Right hindlimb (tissue), 1 donor: ENCODE data around the gene MCF2L.

Experiments
- DNase-seq: peaks from one replicate; pipeline ENCODE4 v3.0.0-alpha.2; 2018

MCF2L gene

DNA sequence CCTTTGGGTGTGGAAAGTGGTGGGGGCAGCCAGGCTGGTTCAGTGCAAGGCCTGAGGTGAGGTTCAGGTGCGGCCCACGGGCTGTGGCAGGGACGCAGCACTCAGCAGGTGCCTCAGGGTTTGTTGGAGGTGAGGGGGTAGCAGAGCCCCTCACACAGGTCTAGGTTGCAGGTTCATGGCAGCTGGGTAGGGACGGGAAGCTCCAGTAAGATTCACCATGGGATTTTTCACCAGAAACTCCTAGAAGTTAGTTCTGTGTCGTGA is 14.0 kb downstream of the MCF2L start:
- DNase-seq: no peak

DNA sequence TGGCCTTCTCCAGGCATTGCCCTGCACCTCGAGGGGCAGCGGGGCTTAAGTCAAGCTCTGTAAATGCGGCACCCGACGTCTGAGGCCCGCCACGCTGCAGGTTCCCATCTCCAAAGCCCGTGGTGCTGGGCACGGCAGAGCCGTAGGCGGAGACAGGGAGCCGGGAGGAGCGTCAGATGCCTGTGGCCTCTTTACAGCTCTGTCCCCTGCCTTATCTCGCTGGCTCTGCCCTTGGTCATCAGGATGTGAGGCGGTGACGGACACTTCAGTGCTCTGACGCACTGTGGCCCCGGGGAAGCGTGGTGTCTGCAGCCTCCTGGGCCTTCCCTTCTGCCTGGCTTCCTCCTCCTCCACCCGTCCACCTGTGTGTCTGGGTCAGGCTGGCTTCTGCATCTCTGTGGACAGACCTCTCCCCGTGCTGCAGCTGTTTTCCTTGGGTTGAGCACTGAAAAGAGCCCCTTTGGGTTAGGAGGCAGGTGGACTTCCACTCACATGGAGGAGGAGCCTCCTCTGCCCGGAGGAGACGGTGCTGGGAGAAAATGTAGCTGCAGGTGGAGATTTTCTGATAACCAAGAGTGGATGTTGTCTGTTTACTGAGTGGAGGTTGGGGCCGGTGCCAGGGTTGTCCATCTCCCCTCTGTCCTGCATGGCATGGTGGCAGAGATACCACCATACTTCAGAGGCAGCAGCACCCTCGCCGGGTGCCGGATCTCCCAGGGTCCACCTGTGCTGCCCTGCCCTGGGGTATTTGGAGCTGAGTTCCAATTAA is 14.6 kb downstream of the MCF2L start:
- no peak for DNase-seq

DNA sequence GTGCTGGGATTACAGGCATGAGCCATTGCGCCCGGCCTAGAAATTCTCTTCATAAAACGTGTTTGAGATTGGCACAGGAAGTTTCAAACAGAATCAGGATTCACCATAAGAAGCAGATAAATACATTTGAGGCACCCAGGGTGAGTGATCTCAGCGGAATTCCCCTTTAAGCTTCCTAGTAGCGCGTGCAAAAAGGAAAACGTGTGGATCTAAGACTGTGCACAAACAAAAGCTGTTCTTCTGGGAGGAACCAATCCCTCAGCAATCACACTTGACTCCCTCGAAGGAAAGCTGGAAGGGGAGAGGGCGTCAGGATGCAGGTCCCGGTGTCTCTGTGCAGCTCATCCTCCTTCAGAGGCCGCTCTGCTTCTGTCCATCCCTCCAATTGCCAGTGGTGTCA is 15.5 kb downstream of the MCF2L start:
- DNase-seq: no peak

DNA sequence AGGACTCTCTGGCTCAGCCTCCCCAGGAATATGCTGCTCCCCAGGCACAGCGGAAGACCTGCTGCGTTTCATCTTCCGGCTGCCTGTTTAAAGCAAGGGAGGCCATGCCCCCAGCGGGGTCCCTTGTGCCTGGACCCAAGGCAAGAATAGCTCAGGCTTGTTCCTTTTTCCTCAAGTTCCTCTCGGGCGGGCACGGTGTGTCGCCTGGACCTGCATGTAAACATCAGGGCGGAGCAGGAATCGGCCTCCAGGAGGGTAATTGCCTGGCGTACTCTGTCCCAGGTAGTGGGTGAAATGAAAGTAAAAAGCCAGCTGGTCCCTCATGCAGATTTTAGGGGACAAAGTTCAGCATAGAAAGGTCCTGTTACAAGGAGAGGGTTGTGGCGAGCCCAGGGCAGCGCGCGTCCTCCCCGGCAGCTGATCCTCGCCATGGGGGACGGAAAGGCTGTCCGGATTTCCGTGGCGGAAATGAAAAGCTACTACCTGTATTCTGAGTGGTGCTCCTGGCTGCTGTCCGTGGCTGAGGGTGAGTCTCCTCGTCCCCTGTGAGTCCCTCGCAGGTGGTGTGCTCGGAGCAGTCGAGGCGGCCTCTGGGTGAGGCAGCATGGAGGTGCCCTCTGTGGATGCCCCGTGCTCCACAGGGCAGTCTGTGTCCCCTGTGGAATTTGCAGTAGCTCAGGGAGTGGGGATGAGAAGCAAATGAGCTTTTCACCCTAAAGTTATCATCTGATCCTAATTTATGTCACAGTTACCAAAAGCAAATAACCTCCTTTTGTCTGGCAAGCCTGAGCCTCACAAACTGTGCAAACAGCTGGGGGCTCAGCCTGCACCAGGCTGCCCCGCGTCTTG is 16.2 kb downstream of the MCF2L start:
- no peak for DNase-seq

DNA sequence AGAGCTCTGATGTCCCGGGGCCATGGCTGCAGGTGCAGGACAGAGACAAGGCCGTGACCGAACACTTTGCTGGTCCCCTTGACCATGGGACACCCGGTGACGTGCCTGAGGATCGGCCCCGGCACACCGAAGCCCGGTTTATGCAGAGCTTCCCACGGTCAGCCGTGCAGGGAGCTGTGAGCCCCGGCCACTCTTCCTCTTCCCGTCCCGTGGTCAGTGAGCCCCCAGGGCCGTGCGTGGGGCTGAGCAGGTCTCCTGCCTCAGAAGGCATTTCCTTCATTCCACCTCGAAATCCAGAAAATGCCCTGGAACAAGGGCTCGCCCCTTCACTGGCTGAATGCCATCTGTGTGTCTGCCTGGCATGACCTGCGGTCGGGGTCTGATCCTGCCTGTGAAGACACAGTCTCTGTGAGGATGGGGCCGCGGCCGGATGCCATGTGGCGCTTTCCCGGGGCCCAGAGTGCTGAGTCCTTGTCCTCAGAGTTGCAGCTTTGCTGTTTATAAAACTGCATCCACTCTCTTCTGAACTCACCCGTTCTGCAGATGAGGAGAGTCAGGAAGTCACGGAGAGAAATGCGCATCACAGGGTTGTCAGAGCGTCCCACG is 16.9 kb downstream of the MCF2L start:
- DNase-seq: no peak

DNA sequence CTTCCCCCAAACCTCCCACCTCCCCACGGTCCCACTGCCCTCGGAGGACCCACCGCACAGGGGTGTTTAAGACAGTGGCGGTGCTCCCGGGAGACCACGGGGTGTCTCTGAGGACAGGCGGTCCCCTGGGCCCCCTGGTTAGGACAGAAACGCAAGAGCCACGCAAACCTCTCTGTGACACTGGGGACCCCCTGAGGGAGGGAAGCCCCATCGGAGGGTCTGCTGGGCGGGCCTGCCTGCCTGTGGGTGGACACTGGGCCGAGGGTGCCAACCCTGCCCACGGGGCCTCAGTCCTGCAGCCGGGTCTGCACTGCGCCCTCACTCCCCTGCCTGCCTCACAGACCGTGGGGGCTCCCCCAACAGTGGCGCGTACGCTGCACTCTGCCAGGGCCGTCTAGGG is 17.5 kb downstream of the MCF2L start:
- DNase-seq: no peak

DNA sequence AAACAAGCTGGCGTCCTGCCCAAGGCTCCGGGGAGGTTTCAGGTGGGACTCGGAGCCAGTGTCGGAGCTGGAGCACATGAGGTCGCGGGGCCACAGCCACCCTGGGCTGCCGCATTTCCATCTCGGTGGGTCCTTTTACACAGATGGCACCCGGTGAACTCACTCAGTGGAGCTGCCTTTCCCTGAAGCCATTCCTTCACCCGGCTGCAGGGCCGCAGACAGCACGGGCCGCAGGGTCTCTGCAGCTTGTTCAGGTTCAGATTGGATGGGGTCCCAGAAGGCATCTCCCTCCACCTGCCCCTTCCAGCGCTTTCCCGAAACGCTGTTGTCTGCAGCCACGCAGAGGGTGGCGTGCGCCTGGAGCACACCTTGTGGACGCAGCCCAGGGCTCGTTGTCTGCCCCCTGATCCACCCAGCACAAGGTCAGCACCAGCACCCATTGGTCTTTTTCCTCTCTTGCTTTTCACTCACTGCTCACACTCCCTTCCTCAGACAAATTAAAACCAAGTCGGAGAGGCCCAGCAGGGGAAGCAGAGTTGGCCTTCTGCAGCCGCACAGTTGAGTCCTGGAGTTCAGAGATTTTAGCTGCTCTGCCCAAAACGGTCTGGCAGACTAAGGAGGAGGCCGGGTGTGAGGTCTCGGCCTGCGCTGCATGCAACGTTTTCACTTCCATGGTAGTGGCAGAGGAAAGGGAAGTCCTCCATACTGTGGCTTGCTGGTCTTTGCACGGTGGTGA is 18.1 kb downstream of the MCF2L start:
- DNase-seq: peak; percentile 80

DNA sequence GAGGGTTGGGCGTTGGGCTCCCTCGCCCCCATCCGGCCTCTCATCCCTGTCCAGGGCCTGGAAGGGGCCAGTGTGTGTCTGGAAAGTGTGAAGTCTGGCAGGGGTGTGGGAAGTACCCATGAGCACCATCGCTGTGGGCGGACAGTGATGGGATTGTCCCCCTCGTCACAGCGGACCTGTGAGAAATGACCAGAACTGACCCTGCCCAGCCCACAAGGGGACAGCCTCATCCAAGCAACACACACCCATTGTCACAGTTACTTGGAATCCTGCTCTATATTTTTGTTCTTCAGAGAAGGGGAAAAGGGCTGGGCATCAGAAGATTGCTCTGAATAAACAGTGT is 18.6 kb downstream of the MCF2L start:
- DNase-seq: no peak

DNA sequence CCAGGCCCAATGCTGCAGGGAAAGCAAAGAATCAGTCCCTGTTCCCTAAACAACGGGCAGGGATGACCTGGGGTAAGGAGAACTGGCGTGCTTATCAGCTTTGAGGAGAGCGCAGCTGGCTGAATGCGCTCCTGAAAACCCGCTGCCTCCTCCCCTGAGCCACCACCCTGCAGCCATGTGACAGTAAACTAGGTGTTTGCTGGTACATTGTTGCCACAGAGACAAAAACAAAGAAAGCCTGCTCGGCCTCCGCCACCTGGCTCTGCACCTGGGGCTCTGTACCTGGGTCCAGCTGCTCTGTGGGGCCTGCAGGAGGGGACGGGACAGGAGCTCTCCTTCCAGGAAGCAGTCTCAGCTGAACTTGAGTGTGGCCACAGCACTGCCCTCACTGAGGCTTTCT is 21.8 kb downstream of the MCF2L start:
- no peak for DNase-seq

DNA sequence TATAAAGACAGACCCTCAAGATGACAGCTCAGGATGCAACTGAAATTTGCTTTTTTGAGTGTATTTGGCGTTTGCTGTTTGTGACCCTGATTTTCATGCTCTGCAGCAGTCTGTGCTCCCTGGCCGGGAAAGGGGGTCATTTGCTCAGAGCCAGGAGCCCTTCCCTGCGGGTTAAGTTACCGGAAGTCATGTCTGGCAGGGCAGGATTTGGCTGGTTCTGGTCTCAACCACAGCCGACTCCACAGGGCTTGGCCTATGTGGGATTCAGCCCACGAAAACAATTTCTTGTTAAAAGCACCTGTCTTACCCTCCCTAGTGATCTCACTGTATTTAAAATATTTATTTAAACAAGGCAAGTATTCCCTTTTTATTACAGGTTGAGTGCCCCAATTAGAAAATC is 22.6 kb downstream of the MCF2L start:
- no peak for DNase-seq

DNA sequence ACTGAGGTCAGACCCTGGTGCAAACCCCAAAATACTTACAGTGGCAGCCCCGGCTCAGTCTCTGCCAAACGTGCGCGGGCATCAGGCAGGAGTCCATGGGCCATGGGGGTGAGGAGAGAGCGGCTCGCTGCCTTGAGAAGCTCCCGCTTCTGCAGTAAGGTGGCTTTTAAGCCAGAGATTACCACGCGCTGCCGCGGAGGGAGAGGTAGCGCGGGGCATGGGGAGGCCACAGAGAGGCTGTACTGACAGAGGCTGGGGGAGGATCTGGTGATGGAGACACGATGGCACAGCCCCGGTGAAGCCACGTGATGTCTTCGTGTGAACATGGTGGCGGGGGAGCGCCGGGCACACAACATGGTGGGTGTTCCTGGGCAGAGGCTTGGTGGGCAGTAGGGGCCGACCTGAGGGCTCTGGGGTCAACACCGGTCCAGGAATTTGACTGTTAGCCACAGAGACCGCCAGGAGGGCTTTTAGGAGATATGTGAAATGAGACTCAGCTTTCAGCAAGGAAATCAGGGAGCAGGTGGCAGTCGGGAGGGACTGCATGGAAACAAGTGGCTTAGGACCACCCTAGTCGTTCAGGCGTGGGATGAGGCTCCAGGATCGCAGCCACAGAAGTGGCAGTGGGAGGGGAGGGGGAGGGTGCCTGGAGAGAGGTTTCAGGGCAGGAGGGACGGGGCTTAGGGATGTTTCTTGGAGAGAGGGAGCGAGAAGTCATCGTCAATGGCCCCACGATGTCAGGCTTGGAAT is 24.1 kb downstream of the MCF2L start:
- DNase-seq: no peak

DNA sequence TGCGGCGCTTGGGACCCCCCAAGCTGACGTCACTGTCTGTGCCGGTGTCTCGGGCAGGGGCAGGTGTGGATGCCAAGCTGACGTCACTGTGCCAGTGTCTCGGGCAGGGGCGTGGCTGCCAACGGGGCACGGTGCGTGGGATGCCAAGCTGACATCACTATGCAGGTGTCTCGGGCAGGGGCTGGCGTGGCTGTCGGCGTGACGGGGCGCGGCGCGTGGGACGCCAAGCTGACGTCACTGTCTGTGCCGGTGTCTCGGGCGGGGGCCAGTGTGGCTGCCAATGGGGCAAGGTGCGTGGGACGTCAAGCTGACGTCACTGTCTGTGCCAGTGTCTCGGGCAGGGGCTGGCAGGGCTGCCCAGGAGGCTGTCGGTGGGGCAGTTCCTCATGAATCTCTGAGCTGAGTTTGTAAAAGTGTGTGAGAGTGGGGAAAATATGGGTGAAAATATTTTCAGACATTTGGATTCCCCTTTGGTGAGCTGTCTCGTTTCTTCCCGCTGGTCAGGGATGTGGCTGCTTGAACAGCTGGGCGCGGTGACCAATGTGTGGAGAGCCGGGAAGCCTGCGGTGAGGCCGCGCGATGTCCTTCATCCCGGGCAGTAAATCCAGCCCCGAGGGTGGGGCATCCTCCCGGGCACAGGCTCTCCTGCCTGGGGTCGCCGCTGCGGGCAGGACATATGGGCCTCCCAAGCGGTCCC is 25.2 kb downstream of the MCF2L start:
- no peak for DNase-seq

DNA sequence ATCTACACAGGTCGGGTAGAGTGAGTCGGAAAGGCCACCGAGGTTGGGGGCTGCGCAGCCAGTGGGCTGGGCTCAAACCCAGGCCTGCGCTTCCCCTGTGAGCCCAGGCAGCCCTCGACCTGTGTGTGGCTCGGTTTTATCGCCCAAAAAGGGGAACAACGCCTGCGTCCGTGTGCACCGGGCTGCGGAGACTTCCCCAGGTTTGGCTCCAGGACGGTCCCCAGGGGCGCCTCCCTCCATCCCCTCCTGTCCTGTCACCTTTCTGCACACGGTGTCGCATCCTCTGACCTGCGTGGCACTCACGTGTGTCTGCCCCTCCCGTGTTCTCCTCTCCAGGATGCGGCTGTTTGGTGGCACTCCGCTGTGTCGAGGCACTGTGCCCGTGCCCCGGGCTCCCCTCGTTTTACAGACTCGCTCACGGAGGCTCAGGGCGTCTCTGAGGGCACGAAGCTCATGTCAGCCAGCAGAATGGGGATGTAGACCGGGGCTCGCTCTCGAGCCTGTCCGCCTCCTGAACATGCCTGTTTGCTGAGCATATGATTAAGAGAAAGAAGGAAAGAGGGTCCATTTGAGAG is 25.9 kb downstream of the MCF2L start:
- DNase-seq: no peak

DNA sequence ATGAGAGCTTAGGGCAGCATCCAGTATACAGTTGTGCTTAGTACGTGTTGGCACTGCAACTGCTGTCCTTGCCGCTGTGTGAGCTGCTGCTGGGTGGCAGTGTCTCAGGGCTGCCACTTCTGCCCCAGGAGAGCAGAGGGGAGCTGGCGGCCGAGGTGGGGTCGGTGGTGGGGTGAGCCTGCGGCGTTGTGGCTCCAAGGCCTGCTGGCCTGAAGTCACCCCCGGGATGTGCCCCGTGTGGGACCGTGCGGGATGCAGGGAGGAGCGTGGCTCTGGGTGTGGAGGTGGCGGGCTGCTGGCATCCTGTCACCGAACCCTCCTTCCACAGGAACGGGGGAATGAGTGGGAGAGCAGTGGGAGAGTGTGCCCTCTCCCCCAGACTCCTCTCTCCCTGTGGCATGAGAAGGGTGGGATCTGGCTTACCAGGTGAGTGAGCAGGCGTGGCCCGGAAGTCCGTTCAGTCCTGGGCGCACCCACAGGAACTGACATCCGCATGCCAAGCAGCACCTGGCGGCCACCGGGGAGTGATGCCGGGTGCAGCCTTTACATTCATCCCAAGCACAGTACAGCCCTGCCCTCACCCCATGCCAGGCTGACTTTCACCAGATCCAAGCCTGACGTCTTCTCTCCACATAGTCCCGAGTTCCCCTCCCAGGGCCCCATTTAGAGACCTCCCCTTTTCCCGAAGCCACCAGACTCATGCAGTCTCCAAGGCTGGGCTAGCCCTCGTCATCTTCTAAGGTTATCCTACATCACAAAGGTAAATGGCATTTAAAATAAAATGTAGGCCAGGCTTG is 26.6 kb downstream of the MCF2L start:
- no peak for DNase-seq

DNA sequence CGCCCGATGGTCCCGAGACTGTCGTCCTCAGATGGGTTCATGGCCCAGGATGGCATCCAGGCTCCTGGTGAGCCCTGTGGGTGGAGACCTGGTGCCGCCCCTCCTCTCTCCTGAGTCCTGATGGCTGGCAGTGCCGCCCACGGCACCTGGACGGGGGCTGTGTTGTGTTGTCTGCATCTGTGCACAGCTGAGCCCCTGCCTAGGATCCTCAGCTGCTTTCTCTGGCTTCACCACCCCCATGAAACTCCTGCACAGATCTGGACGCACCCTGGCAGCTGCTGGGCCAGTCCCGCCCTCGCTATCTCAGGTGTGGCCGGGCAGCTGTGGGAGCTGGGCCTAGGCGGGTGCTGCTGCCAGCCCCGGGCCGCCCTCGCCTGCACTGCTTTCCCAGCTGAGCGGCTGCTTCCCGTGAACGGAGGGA is 27.7 kb downstream of the MCF2L start:
- DNase-seq: no peak

DNA sequence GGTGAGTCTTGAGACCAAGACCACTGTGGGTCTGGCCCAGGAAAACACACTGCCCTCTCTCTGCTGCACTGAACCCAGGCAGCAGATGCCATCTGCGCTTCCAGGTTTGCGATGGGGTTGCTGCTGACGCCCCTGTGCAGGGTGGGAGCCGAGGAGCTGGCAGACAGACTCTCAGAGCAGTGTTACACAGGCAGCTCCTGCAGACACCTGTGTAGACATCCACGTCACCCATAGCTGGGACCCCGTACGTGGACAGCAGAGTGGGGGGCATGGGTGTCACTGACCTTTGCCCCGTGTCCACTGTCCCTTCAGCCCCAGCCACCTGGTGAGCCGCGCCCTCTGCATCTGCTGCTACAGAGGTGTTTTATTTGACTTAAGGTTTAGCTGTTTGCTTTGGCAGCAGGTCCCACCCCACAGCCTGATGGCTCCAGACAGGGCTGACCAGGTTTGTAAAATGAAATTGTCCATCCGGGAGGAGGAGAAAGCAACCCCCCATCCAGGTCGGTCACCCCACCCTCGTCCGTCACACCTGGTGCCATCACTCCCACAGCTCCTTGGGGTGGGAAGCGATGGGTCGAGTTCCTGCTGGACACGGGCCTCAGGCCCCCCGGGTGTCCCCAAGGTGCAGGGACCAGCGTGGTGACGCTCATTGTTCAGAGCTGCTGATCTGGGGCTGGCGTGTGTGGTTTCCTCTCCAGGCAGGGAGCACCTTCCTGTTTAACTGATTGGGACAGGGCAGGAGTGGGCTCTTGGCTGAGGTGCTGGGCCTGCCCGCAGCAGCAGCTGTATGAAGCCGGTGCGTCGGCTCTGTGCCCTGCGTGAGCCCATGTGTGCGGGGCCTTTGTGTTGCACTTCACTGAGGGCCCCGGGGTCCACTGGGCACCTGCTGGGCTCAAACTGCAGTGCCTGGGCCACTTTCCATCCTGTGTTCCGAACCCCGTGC is 28.4 kb downstream of the MCF2L start:
- no peak for DNase-seq

DNA sequence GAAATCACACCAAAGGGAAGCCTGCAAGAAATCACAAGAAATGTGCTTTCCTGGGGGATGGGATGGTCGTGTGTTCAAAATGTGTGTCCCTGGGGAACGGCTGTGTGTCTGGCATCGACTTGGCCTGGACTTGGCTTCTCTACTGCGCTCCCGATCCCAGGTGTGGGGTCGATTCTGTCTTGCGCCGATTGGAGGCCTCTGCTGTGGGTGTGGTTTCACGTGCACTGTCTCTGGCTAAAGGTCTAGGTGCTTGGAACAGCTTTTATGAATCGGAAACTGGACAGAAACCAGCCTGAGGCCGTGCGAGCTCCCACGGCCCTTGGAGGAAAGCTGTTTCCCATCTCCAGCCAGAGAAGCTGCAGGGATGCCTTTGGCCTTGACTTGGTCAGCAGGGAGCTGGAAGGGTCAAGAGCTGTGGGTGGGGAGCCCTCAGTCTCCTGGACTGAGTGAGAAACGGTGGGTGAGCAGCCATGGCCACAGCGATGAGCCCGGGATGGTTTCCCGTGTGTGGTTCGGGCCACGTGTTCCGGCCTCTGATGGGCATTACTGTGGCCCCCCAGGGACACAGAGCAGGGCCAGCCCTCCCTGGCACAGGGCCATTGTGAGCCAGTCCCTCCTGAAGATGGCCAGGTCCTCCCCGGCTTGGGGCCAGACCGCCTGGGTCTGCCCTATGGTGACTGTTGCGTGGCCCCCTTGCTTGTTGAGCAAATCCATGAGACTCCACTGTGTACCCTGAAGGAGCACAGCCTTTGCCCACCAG is 29.7 kb downstream of the MCF2L start:
- no peak for DNase-seq

DNA sequence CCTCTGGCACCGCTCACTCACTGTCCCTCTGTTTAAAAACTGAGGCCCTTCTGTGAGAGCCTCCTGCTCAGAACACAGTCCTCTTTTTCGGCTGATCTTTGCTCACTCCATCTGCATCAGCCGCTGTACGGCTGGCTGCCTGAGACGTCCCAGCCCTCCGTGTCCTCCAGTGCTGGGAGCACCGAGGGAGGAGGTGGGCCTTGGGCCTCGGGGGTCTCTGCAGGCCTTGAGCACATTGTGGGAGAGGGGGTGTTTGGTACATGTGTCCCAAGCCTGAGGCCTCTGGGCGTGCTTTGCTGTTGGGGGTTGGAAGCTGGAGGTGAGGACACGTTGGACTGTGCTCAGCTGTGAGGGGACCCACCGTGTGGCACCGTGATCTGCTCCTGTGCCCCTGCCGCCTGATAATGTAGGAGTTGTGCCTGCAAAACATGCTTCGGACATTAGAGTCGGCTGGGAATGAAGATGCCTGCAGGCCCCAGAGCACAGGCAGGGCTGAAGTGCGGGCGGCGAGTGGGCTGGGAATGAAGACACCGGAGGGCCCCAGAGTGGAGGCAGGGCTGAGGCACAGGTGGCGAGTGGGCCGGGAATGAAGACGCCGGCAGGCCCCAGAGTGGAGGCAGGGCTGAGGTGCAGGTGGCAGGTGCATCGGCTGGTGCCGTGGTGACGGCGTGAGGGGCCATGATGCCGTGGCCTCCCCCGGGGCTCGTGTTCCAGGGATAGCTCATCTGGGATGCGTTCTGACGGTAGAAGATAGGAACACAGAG is 30.6 kb downstream of the MCF2L start:
- no peak for DNase-seq
